Measurements from ENCODE around the gene NRL. TPM values are rescaled to one million over a fixed set of nuclear protein-coding genes. Genes with fewer than 3 reads are reported as not detected.

Gene NRL
- total and polyA plus RNA-seq, 9 of the 15 experiments (the other 6 are each of a cell fraction or from before 2014, with no cell fraction given) = 0.07 to 2.7 (median 1.4) TPM; not detected in 1

DNA sequence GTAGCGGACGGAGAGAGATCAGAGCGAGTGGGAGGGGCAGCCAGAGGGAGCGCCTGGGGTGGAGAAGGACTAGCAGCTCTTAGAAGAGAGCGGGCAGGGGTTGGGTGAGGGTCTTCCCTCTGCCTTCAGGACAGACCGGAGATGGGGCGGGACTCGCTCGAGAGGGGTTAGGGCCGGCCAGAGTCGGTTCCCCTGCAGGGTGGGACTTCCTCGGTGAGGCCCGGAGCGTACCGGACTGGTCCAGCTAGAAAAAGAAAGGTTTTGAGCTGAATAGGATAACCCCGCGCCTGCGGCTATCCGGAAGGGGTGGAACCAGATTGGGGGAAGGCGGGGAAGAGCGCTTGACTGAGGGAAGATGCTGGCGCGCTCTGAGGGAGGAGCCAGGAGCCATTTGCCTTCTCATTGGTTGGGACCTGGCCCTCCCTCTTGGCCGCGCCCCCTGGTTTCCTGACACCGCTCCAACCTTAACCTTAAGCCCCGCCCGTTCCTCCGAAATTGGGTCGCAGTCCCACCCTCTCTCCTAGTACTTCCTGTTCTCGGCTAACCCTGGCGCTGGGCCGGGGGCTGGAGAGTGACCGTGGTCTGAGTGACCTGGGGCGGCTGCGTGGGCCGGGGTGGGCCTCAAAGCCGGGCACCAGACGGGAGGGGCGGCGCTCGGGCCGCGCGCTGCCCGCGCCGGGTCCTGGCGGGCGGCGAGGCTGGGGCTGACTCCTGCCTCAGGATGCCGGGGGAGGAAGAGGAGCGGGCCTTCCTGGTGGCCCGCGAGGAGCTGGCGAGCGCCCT, 32.4 kb upstream of the NRL start, which contains the start of gene RNF31 (continued):
- TF ChIP-seq ZBED1 (IDR thresholded peaks at IDR 0.05) = no peak
- TF ChIP-seq RBFOX2 (IDR thresholded peaks at IDR 0.05; ENCODE audit: low read depth, low read length) = peak; percentile 75
- no peak for TF ChIP-seq NR2C2 (CRISPR knock-in tag; IDR thresholded peaks at IDR 0.05)
- TF ChIP-seq NR2C2 (tag; IDR thresholded peaks at IDR 0.05) = peak; percentile 92
- peak; percentile 48 for TF ChIP-seq FIP1L1 (IDR thresholded peaks at IDR 0.05; ENCODE audit: low read depth, low read length, poor library complexity, severe bottlenecking)
- no peak for TF ChIP-seq SRSF9 (IDR thresholded peaks at IDR 0.05; ENCODE audit: borderline replicate concordance, low read depth, low read length)
- TF ChIP-seq, protein P1, sequence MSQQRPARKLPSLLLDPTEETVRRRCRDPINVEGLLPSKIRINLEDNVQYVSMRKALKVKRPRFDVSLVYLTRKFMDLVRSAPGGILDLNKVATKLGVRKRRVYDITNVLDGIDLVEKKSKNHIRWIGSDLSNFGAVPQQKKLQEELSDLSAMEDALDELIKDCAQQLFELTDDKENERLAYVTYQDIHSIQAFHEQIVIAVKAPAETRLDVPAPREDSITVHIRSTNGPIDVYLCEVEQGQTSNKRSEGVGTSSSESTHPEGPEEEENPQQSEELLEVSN (IDR thresholded peaks at IDR 0.05; ENCODE audit: borderline replicate concordance in 1 of 2, extremely low read depth in 1 of 2, insufficient read depth in 1 of 2, insufficient read length in 1 of 2, low read depth in 1 of 2, low read length in 1 of 2, poor library complexity in 1 of 2, severe bottlenecking in 1 of 2) = peak in 1 of 2 experiments; percentile 20
- TF ChIP-seq HEY1 (CRISPR knock-in tag; IDR thresholded peaks at IDR 0.05; ENCODE audit: borderline replicate concordance) = no peak
- TF ChIP-seq, protein P2, sequence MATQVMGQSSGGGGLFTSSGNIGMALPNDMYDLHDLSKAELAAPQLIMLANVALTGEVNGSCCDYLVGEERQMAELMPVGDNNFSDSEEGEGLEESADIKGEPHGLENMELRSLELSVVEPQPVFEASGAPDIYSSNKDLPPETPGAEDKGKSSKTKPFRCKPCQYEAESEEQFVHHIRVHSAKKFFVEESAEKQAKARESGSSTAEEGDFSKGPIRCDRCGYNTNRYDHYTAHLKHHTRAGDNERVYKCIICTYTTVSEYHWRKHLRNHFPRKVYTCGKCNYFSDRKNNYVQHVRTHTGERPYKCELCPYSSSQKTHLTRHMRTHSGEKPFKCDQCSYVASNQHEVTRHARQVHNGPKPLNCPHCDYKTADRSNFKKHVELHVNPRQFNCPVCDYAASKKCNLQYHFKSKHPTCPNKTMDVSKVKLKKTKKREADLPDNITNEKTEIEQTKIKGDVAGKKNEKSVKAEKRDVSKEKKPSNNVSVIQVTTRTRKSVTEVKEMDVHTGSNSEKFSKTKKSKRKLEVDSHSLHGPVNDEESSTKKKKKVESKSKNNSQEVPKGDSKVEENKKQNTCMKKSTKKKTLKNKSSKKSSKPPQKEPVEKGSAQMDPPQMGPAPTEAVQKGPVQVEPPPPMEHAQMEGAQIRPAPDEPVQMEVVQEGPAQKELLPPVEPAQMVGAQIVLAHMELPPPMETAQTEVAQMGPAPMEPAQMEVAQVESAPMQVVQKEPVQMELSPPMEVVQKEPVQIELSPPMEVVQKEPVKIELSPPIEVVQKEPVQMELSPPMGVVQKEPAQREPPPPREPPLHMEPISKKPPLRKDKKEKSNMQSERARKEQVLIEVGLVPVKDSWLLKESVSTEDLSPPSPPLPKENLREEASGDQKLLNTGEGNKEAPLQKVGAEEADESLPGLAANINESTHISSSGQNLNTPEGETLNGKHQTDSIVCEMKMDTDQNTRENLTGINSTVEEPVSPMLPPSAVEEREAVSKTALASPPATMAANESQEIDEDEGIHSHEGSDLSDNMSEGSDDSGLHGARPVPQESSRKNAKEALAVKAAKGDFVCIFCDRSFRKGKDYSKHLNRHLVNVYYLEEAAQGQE (IDR thresholded peaks at IDR 0.05; ENCODE audit: borderline replicate concordance) = peak; percentile 87
- TF ChIP-seq, protein P2 (CRISPR knock-in tag; IDR thresholded peaks at IDR 0.05; ENCODE audit: low read depth) = no peak
